Astrocyte of the spinal cord (primary cell): ENCODE results near the gene AARS1.
A peak's percentile ranks its signal among the peaks of the same experiment; 100 is the strongest.
"Not testable (repeated sequence)": the region's sequence is repeated elsewhere in the genome, so short reads cannot be mapped to it uniquely, and the experiment has no call there.

Experiments
- DNase-seq: peaks from one replicate; pipeline ENCODE4 v3.0.0; 2011; ENCODE audit warnings: low read depth, low spot score
- H3K4me3 ChIP-seq: 2 replicates; pipeline ENCODE4 v1.5.1; 2011; ENCODE audit warnings: low read depth, mild to moderate bottlenecking, low read length, moderate library complexity
- in situ Hi-C: cut with HindIII; loops from 2 replicates; pipeline ENCODE4 v1.10.0; 2017; ENCODE audit warnings: low sequenced_read_pairs
- TF ChIP-seq, protein P1 (sequence below): IDR thresholded peaks from 2 replicates; pipeline ENCODE4 v1.5.1; 2012; ENCODE audit warnings: low read depth, mild to moderate bottlenecking, low read length, inconsistent platforms

Gene AARS1

GRCh38 chr16:70295634-70296033, 6.3 kb upstream of the AARS1 start:
- DNase-seq = no peak
- in situ Hi-C loops = no loop called here
- TF ChIP-seq, protein P1, sequence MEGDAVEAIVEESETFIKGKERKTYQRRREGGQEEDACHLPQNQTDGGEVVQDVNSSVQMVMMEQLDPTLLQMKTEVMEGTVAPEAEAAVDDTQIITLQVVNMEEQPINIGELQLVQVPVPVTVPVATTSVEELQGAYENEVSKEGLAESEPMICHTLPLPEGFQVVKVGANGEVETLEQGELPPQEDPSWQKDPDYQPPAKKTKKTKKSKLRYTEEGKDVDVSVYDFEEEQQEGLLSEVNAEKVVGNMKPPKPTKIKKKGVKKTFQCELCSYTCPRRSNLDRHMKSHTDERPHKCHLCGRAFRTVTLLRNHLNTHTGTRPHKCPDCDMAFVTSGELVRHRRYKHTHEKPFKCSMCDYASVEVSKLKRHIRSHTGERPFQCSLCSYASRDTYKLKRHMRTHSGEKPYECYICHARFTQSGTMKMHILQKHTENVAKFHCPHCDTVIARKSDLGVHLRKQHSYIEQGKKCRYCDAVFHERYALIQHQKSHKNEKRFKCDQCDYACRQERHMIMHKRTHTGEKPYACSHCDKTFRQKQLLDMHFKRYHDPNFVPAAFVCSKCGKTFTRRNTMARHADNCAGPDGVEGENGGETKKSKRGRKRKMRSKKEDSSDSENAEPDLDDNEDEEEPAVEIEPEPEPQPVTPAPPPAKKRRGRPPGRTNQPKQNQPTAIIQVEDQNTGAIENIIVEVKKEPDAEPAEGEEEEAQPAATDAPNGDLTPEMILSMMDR = no peak
- no peak overlapping the region for H3K4me3 ChIP-seq

DNA sequence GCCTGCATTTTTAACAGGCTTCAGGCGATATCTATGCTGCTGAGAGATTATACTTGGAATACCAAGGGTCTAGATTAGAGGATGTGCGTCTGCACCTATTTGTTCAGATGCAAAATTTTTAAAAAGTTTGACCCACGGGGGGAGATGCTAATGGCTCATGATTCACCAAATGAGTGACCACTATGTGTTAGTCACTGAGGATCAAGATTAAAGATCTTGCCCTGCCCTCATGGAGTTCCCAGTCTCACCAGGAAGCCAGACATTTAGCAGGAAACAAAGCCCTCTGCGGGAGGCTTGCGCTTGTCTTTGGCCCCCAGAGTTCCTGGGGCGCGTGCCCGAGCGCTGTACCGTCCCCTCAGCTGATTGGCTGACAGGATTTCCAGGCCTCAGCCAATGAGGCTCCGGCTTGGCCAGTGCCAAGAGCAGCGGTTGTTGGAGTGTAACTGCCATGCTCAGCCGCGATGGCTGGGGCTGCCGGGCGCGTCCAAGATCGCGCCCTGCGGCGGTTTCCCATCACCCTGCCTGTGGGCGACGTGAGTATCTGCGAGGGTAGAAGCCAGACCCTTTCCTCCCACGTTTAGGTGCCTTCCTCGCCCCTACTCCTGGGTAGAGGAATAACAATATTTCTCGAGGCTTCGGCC, 5.2 kb upstream of the AARS1 start:
- TF ChIP-seq, protein P1 = no peak
- DNase-seq = no peak
- no peak overlapping the region for H3K4me3 ChIP-seq
- in situ Hi-C loops = no loop called here

DNA sequence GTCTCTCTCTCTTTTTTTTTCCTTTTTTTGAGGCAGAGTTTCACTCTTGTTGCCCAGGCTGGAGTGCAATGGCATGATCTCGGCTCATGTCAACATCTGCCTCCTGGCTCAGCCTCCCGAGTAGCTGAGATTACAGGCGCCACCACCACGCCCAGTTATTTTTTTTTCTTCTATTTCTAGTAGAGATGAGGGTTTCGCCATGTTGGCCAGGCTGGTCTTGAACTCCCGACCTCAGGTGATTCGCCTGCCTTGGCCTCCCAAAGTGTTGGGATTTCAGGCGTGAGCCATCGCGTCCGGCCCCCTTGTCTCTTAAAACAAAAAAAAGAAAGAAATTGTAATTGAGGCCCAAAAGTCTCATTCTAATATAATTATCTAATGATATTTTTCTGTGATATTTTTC, 2.8 kb upstream of the AARS1 start:
- DNase-seq, in situ Hi-C loops, H3K4me3 ChIP-seq: not testable (repeated sequence)

DNA sequence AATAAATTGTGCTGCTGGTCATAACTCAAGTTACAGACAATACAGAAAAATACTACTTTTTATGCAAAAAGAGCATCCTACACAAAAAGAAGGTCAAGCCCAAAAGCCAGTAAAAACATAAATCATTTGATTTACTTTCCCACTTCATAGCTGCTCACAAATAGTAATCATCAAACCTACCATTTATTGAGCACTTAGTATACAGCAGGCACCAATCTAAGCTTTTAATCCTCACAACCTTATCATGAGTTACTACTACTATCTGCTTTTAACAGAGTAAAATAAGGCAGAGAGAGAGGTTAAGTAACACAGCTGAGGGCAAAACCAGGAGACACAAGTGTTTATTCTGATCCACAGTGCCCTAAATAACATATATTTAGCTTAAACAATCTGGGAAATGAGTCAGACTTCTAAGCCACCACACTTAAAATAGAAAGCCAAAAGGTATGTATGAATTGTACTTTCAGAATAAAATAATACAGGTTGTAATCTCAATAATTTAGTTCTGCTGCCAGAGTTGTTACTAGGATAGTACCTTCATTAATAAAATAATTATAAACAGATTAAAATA, 1.7 kb upstream of the AARS1 start:
- no peak for DNase-seq
- H3K4me3 ChIP-seq = no peak overlapping the region
- TF ChIP-seq, protein P1 = no peak
- in situ Hi-C loops = no loop called here

DNA sequence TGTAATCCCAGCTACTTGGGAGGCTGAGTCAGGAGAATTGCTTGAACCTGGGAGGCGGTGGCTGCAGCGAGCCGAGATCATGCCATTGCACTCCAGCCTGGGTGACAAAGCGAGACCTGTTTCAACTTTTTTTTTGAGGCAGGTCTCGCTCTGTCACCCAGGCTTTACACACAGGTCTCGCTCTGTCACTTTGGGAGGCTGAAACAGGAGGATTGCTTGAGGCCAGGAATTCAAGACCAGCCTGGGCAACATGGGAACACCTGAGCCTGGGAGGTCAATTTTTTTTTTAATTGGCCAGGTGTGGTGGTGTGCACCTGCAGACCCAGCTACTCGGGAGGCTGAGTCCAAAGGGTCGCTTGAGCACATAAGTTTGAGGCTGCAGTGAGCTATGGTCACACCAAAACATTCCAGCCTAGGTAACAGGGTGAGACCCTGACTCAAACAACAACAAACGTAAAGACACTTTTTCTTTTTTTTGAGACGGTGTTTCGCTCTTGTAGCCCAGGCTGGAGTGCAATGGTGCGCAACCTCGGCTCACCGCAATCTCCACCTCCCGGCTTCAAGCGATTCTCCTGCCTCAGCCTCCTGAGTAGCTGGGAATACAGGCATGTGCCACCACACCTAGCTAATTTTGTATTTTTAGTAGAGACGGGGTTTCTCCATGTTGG, 1.9 kb downstream of the AARS1 start:
- DNase-seq, in situ Hi-C loops: not testable (repeated sequence)
- H3K4me3 ChIP-seq = peak overlapping the region; percentile 91

DNA sequence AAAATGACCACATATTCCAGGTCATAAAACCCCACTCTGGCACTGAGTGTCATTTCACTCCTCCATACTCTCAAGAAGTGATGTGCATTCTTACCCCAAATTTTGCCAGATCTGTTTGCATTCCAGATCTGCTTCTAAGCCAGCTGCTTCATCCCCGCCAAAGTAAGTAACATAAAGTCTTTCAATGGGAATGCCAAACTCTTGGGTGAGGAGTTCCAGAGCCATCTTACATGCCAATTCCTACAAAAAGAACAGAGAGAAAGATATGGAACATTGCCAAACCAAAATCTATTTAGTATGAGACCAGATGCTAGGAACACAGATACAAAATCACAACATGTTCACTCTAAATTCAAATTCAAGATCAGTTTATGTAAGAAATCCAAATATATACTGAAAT, 12.9 kb downstream of the AARS1 start:
- DNase-seq = no peak
- in situ Hi-C loops = no loop called here
- TF ChIP-seq, protein P1 = no peak
- no peak overlapping the region for H3K4me3 ChIP-seq

DNA sequence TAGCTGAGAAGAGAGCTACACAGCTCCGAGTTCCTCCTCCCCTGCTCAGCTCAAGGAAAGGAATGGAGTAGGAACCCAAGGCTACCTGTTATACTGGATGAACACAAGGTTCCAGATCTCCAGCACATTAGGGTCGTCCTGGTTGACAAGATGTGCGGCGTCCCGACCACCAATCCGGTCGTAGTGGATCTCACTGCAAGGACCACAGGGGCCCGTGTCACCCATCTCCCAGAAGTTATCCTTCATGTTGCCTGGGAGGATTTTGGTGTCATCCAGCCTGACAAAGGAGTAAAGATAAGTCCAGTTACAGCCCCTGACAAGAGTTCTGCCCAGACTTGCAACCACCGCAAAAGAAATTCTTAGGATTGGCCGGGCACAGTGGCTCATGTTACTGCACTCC, 17.6 kb downstream of the AARS1 start:
- TF ChIP-seq, protein P1 = no peak
- no peak for DNase-seq
- in situ Hi-C loops = no loop called here
- H3K4me3 ChIP-seq = no peak overlapping the region
